Testis (tissue), 3 donors: ENCODE results near the gene TMED8. TPM values are rescaled to one million over a fixed set of nuclear protein-coding genes. Genes with fewer than 3 reads are reported as not detected.
"Not testable (repeated sequence)": the region's sequence is repeated elsewhere in the genome, so short reads cannot be mapped to it uniquely, and the experiment has no call there.

Source experiments
- DNase-seq: peaks from one replicate; pipeline ENCODE4 v3.0.0-alpha.2; 2019
- H3K27ac ChIP-seq, 2 donors: fragments of 200-600 bp; sonication (generic); one replicate each; pipeline ENCODE4 v1.5.1; 2019
- H3K27me3 ChIP-seq: fragments of 200-600 bp; sonication (generic); one replicate; pipeline ENCODE4 v1.5.1; 2019
- H3K36me3 ChIP-seq: fragments of 200-600 bp; sonication (generic); one replicate; pipeline ENCODE4 v1.5.1; 2017; ENCODE audit warnings: low read depth; ENCODE audit errors: missing control alignments
- H3K4me1 ChIP-seq: fragments of 200-600 bp; sonication (generic); one replicate; pipeline ENCODE4 v1.5.1; 2019
- H3K4me3 ChIP-seq, 2 donors: fragments of 200-600 bp; sonication (generic); one replicate each; pipeline ENCODE4 v1.5.1; 2017 to 2019
- H3K9me3 ChIP-seq: fragments of 200-600 bp; sonication (generic); one replicate; pipeline ENCODE4 v1.5.1; 2017
- POLR2A ChIP-seq: fragments of 450-650 bp; IDR thresholded peaks from one replicate; pipeline ENCODE4 v1.6.1; 2017; ENCODE audit warnings: antibody characterized with exemption, mild to moderate bottlenecking, moderate library complexity
- WGBS, 2 donors: methylation state at CpG; one replicate each; pipeline ENCODE4 v1.1.5; 2018; 5-methylcytosine and 5-hydroxymethylcytosine counted together
- intact Hi-C: fragments of 100-400 bp; cut with DNase I; formaldehyde crosslinking; loops from one replicate; pipeline ENCODE4 v1.15.1; 2023; ENCODE audit warnings: low total_unique reads
- polyA plus RNA-seq: library from polyadenylated mRNA; stranded (reverse); fragments of 350-450 nt; fragmentation: Illumina TruSeq; extraction: RNeasy Lipid Tissue Mini Kit (QIAGEN cat#74804); gene quantifications from one replicate; pipeline ENCODE4 v1.2.3, GENCODE V29; 2014; ENCODE audit warnings: low read depth, low replicate concordance; ENCODE audit not compliant: insufficient read depth
- total RNA-seq, 2 donors: library from RNA; depleted of rRNA; stranded (reverse); fragments of >200 nt; gene quantifications; one replicate each; pipeline ENCODE4 v1.2.3, GENCODE V29; 2016
- TF ChIP-seq, protein P1 (sequence below), 3 experiments: fragments of 450-650 bp in 2 of 3; fragments of 200-600 bp in 1 of 3; sonication (generic) in 1 of 3; IDR thresholded peaks; one replicate each; pipeline ENCODE4 v1.5.1; 2016 to 2019; ENCODE audit warnings: antibody characterized with exemption in 3 of 3, mild to moderate bottlenecking in 2 of 3, moderate library complexity in 1 of 3

TMED8 gene
- total and polyA plus RNA-seq, 3 donors from 2014 or later: 16.9 to 40.1 (median 30.9) TPM

DNA sequence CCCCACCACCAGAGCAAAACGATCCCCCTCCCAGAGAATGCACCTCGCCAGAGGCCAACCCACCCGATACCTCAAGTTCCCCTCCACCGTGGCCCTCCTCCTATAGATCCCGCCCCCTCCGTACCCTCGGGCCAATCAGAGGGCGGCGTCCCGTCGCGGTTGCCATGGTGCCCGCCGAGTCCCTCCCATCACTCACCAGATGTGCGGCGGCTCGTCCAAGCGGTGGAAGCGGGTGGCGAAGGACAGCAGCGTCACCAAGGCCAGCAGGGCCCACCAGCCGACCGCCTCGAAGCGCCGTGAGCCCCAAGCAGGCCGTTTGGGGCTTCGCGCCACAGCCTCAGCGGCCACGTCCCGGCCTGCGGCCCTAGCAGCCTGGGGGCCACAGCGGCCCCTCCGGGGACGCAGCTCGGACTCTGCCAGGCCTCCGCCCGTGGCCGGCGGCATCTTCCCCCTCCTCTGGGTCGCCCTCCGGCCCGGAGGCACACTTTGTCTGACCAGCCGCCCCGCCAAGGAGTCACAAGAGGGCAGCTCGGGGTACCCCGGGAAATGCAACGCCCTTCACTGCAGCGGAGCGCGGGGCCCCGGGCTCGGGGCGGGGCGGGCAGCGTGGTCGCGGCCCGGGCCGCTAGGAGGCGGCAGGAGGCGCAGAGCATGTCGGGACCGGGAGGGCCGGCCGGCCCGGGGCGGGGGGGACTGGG, 56.5 kb downstream of the TMED8 start, which contains the start of gene POMT2:
POMT2 (minus strand) TSS at position 646 of the 698 bp plus-strand sequence; CDS start at position 444, 202 bp downstream.
- Histone ChIP-seq H3K27me3 (no peaks in the 10 kb centered on the region), H3K27ac (peak within 1 kb of the TSS; percentile 86 to 98), H3K4me3 (peak within 1 kb of the TSS; percentile 98 to 99), H3K36me3 (no peaks in the 10 kb centered on the region), H3K9me3 (no peaks in the 10 kb centered on the region), H3K4me1 (peaks cover 44% of the 10 kb centered on the region)
- TF ChIP-seq, protein P1, sequence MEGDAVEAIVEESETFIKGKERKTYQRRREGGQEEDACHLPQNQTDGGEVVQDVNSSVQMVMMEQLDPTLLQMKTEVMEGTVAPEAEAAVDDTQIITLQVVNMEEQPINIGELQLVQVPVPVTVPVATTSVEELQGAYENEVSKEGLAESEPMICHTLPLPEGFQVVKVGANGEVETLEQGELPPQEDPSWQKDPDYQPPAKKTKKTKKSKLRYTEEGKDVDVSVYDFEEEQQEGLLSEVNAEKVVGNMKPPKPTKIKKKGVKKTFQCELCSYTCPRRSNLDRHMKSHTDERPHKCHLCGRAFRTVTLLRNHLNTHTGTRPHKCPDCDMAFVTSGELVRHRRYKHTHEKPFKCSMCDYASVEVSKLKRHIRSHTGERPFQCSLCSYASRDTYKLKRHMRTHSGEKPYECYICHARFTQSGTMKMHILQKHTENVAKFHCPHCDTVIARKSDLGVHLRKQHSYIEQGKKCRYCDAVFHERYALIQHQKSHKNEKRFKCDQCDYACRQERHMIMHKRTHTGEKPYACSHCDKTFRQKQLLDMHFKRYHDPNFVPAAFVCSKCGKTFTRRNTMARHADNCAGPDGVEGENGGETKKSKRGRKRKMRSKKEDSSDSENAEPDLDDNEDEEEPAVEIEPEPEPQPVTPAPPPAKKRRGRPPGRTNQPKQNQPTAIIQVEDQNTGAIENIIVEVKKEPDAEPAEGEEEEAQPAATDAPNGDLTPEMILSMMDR (IDR thresholded peaks at IDR 0.05): peak; percentile 31 to 46 (median 45)
- peak; percentile 3 for TF ChIP-seq POLR2A
- DNase-seq: peak; percentile 97
- 0% methylated on average over 30 of the region's 69 CpGs; no CpG with 5 or more reads in 1 of the 2 donors for WGBS, 2 donors
- intact Hi-C loops: loop anchor here (5.0 kb wide), 1 partner anchor 293 kb away; the partner anchor contains the start of gene IRF2BPL

DNA sequence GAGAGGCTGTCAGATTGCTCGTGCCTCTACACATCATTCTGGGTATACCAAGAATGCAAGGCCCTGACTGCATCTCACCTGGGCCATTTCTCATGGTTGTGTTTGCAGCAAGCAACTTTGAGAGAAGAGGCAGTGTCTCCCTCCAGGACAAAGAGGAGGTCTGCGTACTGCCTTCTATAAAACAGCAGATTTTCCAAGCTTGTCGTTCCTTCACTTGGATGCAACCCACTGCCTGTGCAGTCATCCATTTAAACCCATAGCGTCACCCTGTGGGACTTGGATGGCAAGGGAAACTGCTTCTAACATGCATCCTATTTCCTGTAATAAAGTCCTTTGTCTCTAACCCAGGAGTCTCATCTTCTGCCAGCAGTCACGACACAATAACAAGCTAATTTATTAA, 57.5 kb downstream of the TMED8 start:
- no peak for DNase-seq
- TF ChIP-seq, protein P1 (IDR thresholded peaks at IDR 0.05): no peak
- H3K27ac ChIP-seq: peak overlapping the region in 1 of 2 donors; percentile 33
- intact Hi-C loops: no loop called here
- no peaks in the 10 kb centered on the region for H3K9me3 ChIP-seq
- WGBS, 2 donors: 30 to 36% methylated on average over 5 of the region's 5 CpGs
- no peaks in the 10 kb centered on the region for H3K27me3 ChIP-seq
- no peaks in the 10 kb centered on the region for H3K36me3 ChIP-seq
- peaks cover 54% of the 10 kb centered on the region for H3K4me1 ChIP-seq
- H3K4me3 ChIP-seq: peak overlapping the region in 1 of 2 donors; percentile 98

DNA sequence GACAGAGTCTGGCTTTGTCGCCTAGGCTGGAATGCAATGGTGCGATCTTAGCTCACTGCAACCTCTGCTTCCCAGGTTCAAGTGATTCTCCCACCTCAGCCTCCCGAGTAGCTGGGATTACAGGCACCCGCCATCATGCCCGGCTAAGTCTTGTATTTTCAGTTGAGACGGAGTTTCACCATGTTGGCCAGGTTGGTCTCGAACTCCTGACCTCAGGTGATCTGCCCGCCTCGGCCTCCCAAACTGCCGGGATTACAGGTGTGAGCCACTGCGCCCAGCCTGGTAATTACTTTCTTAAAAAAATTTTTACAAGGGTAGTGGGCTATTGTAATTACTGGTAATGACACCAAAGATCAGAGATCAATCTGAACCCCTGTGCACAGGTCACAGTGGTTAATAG, 58.1 kb downstream of the TMED8 start:
- H3K27ac ChIP-seq: peak overlapping the region; percentile 31 to 81
- peaks cover 61% of the 10 kb centered on the region for H3K4me1 ChIP-seq
- H3K27me3 ChIP-seq, H3K4me3 ChIP-seq, H3K36me3 ChIP-seq, DNase-seq, intact Hi-C loops, H3K9me3 ChIP-seq: not testable (repeated sequence)
- 91 to 98% methylated on average over 11 of the region's 11 CpGs for WGBS, 2 donors

DNA sequence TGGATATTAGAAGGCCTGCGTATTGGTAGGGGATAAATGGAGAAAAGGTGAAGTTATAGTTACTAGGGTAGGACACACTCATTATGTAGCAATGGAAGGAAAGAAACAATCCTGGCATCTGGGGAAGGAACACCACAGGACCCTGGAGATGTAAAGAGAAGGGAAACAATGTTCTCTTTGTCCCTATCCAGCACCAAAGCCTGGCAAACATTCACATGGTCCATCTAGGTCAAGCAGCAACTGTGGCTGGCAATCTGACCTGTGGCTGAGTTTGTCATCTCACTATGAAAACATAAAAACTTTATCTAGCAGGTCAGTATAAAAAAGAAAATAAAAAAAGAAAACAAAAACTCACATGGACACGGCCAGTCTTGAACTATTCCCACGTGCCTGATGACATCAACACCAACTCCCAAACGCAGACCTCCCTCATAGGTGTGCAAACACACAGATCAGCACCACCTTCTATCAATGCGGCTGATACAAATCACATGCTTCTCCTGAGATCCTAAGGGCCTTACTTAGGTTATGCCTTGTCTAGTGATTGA, 58.8 kb downstream of the TMED8 start:
- peaks cover 67% of the 10 kb centered on the region for H3K4me1 ChIP-seq
- no peaks in the 10 kb centered on the region for H3K9me3 ChIP-seq
- H3K4me3 ChIP-seq: no peak overlapping the region
- no peaks in the 10 kb centered on the region for H3K36me3 ChIP-seq
- intact Hi-C loops: no loop called here
- peak overlapping the region; percentile 31 to 81 for H3K27ac ChIP-seq
- no peaks in the 10 kb centered on the region for H3K27me3 ChIP-seq
- 73 to 91% methylated on average over 5 of the region's 5 CpGs for WGBS, 2 donors
- DNase-seq: peak; percentile 85
- TF ChIP-seq, protein P1 (IDR thresholded peaks at IDR 0.05): no peak
- no peak for TF ChIP-seq POLR2A

DNA sequence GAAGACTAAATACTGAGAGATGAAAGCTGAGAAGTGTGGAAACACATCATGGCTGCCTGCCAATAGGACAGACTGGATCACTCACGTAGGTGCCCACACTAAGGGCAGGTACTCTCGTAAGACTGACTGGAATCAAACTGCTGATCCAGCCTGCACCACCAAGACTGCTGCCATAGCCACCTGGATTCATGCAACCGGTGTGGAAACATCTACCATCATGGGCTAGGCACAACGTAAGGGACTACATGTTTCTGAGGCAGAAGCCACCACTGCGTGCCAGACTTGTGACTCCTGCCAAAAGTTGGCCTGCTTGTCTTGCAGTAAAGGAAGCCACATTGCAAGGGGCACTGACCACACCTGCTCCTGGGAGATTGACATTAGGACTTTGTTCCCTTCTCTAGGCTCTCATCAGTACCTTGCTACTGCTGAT, 60.0 kb downstream of the TMED8 start:
- Histone ChIP-seq H3K4me1 (peaks cover 64% of the 10 kb centered on the region), H3K9me3 (no peaks in the 10 kb centered on the region), H3K36me3 (no peaks in the 10 kb centered on the region), H3K27ac (peak overlapping the region; percentile 3 to 81), H3K27me3 (no peaks in the 10 kb centered on the region), H3K4me3 (no peak overlapping the region)
- no peak for DNase-seq
- 63 to 77% methylated on average over 2 to 5 of the region's 5 CpGs for WGBS, 2 donors
- TF ChIP-seq, protein P1 (IDR thresholded peaks at IDR 0.05): no peak
- no peak for TF ChIP-seq POLR2A
- intact Hi-C loops: no loop called here
